Neural progenitor cell (in vitro differentiated cells): Measurements from ENCODE around the gene LAGE3. TPM values are rescaled to one million over a fixed set of nuclear protein-coding genes. Genes with fewer than 3 reads are reported as not detected.

ENCODE experiments used
- DNase-seq: peaks from one replicate; pipeline ENCODE4 v3.0.0-alpha.2; 2016; ENCODE audit warnings: low spot score
- H2AFZ ChIP-seq: fragments of 200-600 bp; sonication (generic); replicated peaks from 2 replicates; pipeline ENCODE4 v1.6.1; 2016; ENCODE audit warnings: antibody characterized with exemption
- H3F3A ChIP-seq: fragments of 200-600 bp; sonication (generic); 2 replicates; pipeline ENCODE4 v1.6.1; 2016; ENCODE audit warnings: antibody characterized with exemption, low read depth
- H3K27ac ChIP-seq: fragments of 200-600 bp; sonication (generic); 2 replicates; pipeline ENCODE4 v1.5.1; 2016; ENCODE audit warnings: mild to moderate bottlenecking
- H3K27me3 ChIP-seq: fragments of 200-600 bp; sonication (generic); 2 replicates; pipeline ENCODE4 v1.6.1; 2016; ENCODE audit warnings: mild to moderate bottlenecking, moderate library complexity
- H3K36me3 ChIP-seq: fragments of 200-600 bp; sonication (generic); 2 replicates; pipeline ENCODE4 v1.5.1; 2016
- H3K4me1 ChIP-seq: fragments of 200-600 bp; sonication (generic); 2 replicates; pipeline ENCODE4 v1.6.1; 2016; ENCODE audit warnings: mixed run types
- H3K4me2 ChIP-seq: fragments of 200-600 bp; sonication (generic); 2 replicates; pipeline ENCODE4 v1.6.1; 2016
- H3K4me3 ChIP-seq: fragments of 200-600 bp; sonication (generic); 2 replicates; pipeline ENCODE4 v1.5.1; 2016
- H3K79me2 ChIP-seq: fragments of 200-600 bp; sonication (generic); 2 replicates; pipeline ENCODE4 v1.6.1; 2016; ENCODE audit warnings: low read depth
- H3K9ac ChIP-seq: fragments of 200-600 bp; sonication (generic); 2 replicates; pipeline ENCODE4 v1.6.1; 2016
- H3K9me3 ChIP-seq: fragments of 200-600 bp; sonication (generic); 2 replicates; pipeline ENCODE4 v1.5.1; 2016; ENCODE audit warnings: low read depth
- H4K20me1 ChIP-seq: fragments of 200-600 bp; sonication (generic); 2 replicates; pipeline ENCODE4 v1.6.1; 2016; ENCODE audit warnings: low read depth
- H3K27ac Mint-ChIP-seq: 3 replicates; pipeline ENCODE4 v1.8.0; 2021; ENCODE audit warnings: mixed read lengths
- H3K27me3 Mint-ChIP-seq: 2 replicates; pipeline ENCODE4 v1.8.0; 2022; ENCODE audit warnings: low read depth, mild to moderate bottlenecking, inconsistent platforms, moderate library complexity, mixed read lengths; ENCODE audit not compliant: insufficient read depth
- H3K36me3 Mint-ChIP-seq: 3 replicates; pipeline ENCODE4 v1.8.0; 2021; ENCODE audit warnings: mixed read lengths
- H3K4me1 Mint-ChIP-seq: 3 replicates; pipeline ENCODE4 v1.8.0; 2021; ENCODE audit warnings: mixed read lengths
- H3K4me3 Mint-ChIP-seq: 3 replicates; pipeline ENCODE4 v1.8.0; 2021; ENCODE audit warnings: mild to moderate bottlenecking, moderate library complexity, mixed read lengths
- H3K9me3 Mint-ChIP-seq: 3 replicates; pipeline ENCODE4 v1.8.0; 2020; ENCODE audit warnings: mixed read lengths
- EZH2 ChIP-seq: fragments of 200-600 bp; sonication (generic); IDR thresholded peaks from 2 replicates; pipeline ENCODE4 v1.6.1; 2017; ENCODE audit warnings: antibody characterized with exemption, mild to moderate bottlenecking, moderate library complexity
- EZH2phosphoT487 ChIP-seq: fragments of 200-600 bp; sonication (generic); IDR thresholded peaks from 2 replicates; pipeline ENCODE4 v1.6.1; 2017; ENCODE audit warnings: antibody characterized with exemption
- total RNA-seq: library from RNA; depleted of rRNA; stranded (reverse); fragments of >200 nt; gene quantifications from 2 replicates; pipeline ENCODE4 v1.2.3, GENCODE V29; 2015; ENCODE audit warnings: low replicate concordance
- TF ChIP-seq, protein P1 (sequence below): fragments of 200-600 bp; sonication (generic); IDR thresholded peaks from 2 replicates; pipeline ENCODE4 v1.5.1; 2017; ENCODE audit warnings: antibody characterized with exemption, mild to moderate bottlenecking

LAGE3 gene
- total RNA-seq, 1 donor from 2014 or later: 7.6 TPM

DNA sequence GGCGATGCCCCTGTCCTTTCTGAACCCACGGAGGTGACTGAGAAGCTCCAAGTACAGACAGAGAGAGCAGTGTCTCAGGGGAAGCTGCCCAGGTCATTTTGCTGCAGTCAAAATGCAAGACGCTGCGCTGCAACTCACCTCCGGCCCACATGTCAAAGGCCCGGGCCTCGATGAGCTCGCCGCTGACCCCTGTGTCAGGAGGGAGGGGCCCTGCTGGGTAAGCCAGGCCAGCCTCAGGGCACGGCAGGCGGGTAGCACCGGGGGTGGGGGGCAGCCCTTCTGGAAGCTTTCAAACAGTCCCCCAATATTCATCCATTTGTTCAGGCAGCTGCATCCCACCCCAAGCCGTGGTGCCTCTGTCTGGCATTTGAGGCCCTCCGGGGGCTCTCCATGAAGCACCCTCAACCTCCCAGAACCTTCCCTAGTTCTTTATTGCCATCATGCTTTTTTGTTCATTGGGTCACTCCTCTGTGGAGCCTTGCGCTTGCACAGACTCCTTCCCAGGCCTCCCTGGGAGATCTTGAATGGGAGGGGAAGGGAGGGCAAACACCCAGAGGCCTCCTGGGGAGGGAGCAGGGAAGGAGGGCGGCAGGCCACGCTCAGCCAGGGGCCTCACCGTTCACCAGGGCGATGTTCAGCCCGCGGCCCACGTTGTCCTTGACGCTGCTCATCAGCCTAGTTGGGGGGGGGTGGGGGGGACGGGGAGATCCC is 28.7 kb upstream of the LAGE3 start:
- H3K36me3 ChIP-seq: no peaks in the 10 kb centered on the region
- no peaks in the 10 kb centered on the region for H4K20me1 ChIP-seq
- Mint-ChIP-seq H3K27me3 (peaks cover 6% of the 10 kb centered on the region), H3K9me3 (peaks cover 18% of the 10 kb centered on the region), H3K4me1 (no peaks in the 10 kb centered on the region), H3K27ac (no peak overlapping the region), H3K36me3 (peaks cover 15% of the 10 kb centered on the region), H3K4me3 (no peak overlapping the region)
- H3K4me2 ChIP-seq: no peak overlapping the region
- no peaks in the 10 kb centered on the region for H3K27me3 ChIP-seq
- H2AFZ ChIP-seq: no peak overlapping the region
- no peak overlapping the region for H3K27ac ChIP-seq
- H3K9me3 ChIP-seq: peaks cover 3% of the 10 kb centered on the region
- H3K79me2 ChIP-seq: no peaks in the 10 kb centered on the region
- H3F3A ChIP-seq: no peaks in the 10 kb centered on the region
- H3K9ac ChIP-seq: no peak overlapping the region
- no peaks in the 10 kb centered on the region for H3K4me1 ChIP-seq
- no peak for DNase-seq
- H3K4me3 ChIP-seq: no peak overlapping the region
- TF ChIP-seq, protein P1, sequence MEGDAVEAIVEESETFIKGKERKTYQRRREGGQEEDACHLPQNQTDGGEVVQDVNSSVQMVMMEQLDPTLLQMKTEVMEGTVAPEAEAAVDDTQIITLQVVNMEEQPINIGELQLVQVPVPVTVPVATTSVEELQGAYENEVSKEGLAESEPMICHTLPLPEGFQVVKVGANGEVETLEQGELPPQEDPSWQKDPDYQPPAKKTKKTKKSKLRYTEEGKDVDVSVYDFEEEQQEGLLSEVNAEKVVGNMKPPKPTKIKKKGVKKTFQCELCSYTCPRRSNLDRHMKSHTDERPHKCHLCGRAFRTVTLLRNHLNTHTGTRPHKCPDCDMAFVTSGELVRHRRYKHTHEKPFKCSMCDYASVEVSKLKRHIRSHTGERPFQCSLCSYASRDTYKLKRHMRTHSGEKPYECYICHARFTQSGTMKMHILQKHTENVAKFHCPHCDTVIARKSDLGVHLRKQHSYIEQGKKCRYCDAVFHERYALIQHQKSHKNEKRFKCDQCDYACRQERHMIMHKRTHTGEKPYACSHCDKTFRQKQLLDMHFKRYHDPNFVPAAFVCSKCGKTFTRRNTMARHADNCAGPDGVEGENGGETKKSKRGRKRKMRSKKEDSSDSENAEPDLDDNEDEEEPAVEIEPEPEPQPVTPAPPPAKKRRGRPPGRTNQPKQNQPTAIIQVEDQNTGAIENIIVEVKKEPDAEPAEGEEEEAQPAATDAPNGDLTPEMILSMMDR: no peak
- TF ChIP-seq EZH2 (no peak), EZH2phosphoT487 (no peak)

DNA sequence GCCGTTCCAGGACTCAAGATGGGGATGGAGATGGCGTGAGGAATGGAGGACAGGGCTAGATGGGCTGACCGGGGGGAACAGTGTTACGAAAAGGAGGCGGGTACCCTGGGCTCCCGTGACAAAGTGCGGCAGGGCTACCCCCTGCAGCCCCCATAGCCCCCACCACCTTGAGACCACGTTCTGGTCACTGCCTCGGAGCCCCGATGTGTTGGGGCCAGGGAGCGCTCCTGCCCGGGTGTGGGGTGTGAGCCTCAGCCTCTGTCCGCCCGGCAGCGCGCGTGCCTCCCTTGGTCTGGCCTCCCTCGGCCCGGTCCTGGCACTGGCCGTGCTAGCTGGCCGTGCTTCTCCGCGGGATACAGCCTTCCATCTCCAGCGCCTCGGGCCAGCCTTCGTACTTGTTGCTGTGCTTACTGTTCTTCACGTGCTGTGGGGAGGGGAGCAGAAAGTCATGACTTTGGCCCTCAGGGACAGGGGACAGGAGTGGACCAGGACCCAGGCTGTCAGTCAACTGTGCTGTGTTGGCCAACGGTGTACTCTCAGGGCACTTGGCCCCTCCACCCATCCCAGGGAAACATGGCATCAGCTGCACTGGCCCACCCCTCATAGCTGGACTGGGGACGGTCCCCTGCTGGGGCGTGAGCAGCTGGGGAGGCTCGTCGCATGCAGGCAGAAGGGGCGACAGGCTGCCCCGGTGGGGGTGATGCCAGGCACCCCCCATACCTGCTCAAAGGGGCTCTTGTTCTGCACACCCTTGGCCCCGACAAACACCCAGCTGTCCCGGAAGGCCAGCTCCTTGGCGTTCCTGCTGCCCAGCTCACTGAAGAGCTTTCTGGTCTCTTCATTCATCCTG is 27.6 kb upstream of the LAGE3 start:
- no peak for DNase-seq
- TF ChIP-seq, protein P1: no peak
- no peak for TF ChIP-seq EZH2phosphoT487
- TF ChIP-seq EZH2: no peak
- Mint-ChIP-seq H3K9me3 (peaks cover 21% of the 10 kb centered on the region), H3K27me3 (peaks cover 7% of the 10 kb centered on the region), H3K36me3 (peaks cover 15% of the 10 kb centered on the region), H3K4me3 (no peak overlapping the region), H3K4me1 (no peaks in the 10 kb centered on the region), H3K27ac (no peak overlapping the region)
- Histone ChIP-seq H3K79me2 (no peaks in the 10 kb centered on the region), H3K27me3 (no peaks in the 10 kb centered on the region), H3K4me3 (no peak overlapping the region), H3K9ac (no peak overlapping the region), H3K36me3 (no peaks in the 10 kb centered on the region), H3K27ac (no peak overlapping the region), H3K4me1 (no peaks in the 10 kb centered on the region), H3K4me2 (no peak overlapping the region), H4K20me1 (no peaks in the 10 kb centered on the region), H2AFZ (no peak overlapping the region), H3K9me3 (peaks cover 3% of the 10 kb centered on the region), H3F3A (no peaks in the 10 kb centered on the region)

DNA sequence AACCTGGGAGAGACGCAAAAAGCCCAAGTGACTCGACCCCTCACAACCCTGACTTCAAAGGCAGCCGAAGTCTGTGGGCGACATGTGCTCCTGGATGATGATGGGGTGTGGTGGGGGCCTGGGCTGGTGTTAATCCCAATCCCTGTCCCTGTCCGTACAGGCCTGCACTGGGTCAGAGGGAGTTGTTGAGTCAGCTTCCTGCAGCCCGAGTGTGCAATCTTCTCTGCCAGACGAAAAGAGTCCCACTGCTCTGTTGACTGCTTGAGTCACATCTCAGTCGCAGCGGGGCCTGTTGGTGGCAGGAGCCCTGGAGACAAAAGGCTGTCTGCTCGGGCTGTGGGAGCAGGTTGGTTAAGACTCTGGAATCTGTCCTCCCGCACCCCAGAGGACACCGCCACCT is 26.7 kb upstream of the LAGE3 start:
- H3K9ac ChIP-seq: no peak overlapping the region
- no peaks in the 10 kb centered on the region for H3K36me3 ChIP-seq
- no peak overlapping the region for H3K4me2 ChIP-seq
- TF ChIP-seq EZH2phosphoT487 (no peak), EZH2 (no peak)
- TF ChIP-seq, protein P1: no peak
- no peak overlapping the region for H3K4me3 ChIP-seq
- Mint-ChIP-seq H3K9me3 (peaks cover 19% of the 10 kb centered on the region), H3K4me1 (no peaks in the 10 kb centered on the region), H3K4me3 (no peak overlapping the region), H3K27me3 (peaks cover 7% of the 10 kb centered on the region), H3K27ac (no peak overlapping the region), H3K36me3 (peaks cover 15% of the 10 kb centered on the region)
- no peak overlapping the region for H2AFZ ChIP-seq
- H3K27me3 ChIP-seq: no peaks in the 10 kb centered on the region
- H3K9me3 ChIP-seq: peaks cover 3% of the 10 kb centered on the region
- H3K27ac ChIP-seq: no peak overlapping the region
- no peak for DNase-seq
- H3K4me1 ChIP-seq: no peaks in the 10 kb centered on the region
- H3K79me2 ChIP-seq: no peaks in the 10 kb centered on the region
- H3F3A ChIP-seq: no peaks in the 10 kb centered on the region
- no peaks in the 10 kb centered on the region for H4K20me1 ChIP-seq
